Endothelial cell of umbilical vein (primary cell): ENCODE data around the gene KRTAP10-1. TPM values are rescaled to one million over a fixed set of nuclear protein-coding genes. Genes with fewer than 3 reads are reported as not detected.

ENCODE experiments used
- BruUV-seq: library from RNA; stranded (reverse); fragments of 400-500 nt; replicated peaks from 2 replicates; lab custom pipeline; 2021; lab: Mats Ljungman, UMichigan
- CTCF ChIA-PET: fragments of 300-600, 350-600 bp; sonication (Branson Sonifier 250); formaldehyde crosslinking; loops from one replicate; lab custom pipeline; 2021; ENCODE audit warnings: antibody characterized with exemption, inconsistent platforms; lab: Charles Lee
- POLR2A ChIA-PET: fragments of 300-600, 350-600 bp; sonication (Branson Sonifier 250); formaldehyde crosslinking; loops from one replicate; lab custom pipeline; 2021; ENCODE audit warnings: antibody characterized with exemption, inconsistent platforms; lab: Charles Lee
- DNase-seq: peaks from one replicate; pipeline ENCODE4 v3.0.0-alpha.2; 2011; ENCODE audit warnings: low read depth, low spot score
- FAIRE-seq: peaks from 2 replicates; lab custom pipeline; 2011; peaks lifted over from hg19 to GRCh38; lab: Jason Lieb, UNC
- H2AFZ ChIP-seq: 2 replicates; pipeline ENCODE4 v1.6.0; 2012; ENCODE audit warnings: low read depth, low read length, control low read depth, inconsistent platforms
- H3K27ac ChIP-seq: 2 replicates; pipeline ENCODE4 v1.5.1; 2011; ENCODE audit warnings: low read depth, mild to moderate bottlenecking, control low read depth, low read length, moderate library complexity; ENCODE audit not compliant: insufficient read depth
- H3K27me3 ChIP-seq, 2 experiments: 2 replicates each; pipeline versions ENCODE4 v1.6.0 to v1.6.1; 2011; ENCODE audit warnings: low read length in 2 of 2, mixed read lengths in 1 of 2; ENCODE audit not compliant: control insufficient read depth in 2 of 2, insufficient read depth in 2 of 2
- H3K36me3 ChIP-seq, 2 experiments: 2 replicates in 1 of 2; 3 replicates in 1 of 2; pipeline ENCODE4 v1.5.1; 2011; ENCODE audit warnings: low read length in 2 of 2, mild to moderate bottlenecking in 1 of 2, moderate library complexity in 1 of 2; ENCODE audit not compliant: control insufficient read depth in 2 of 2, insufficient read depth in 2 of 2; ENCODE audit errors: extremely low read depth in 1 of 2
- H3K4me1 ChIP-seq: 3 replicates; pipeline ENCODE4 v1.5.1; 2011; ENCODE audit warnings: mild to moderate bottlenecking, low read length; ENCODE audit not compliant: control insufficient read depth, insufficient read depth; ENCODE audit errors: extremely low read depth
- H3K4me2 ChIP-seq: 2 replicates; pipeline ENCODE4 v1.6.1; 2011; ENCODE audit warnings: low read length, control low read depth, mixed read lengths; ENCODE audit not compliant: insufficient read depth
- H3K4me3 ChIP-seq, 3 experiments: fragments of 200-600 bp in 1 of 3; sonication (generic), shearing (Covaris generic) in 1 of 3; replicated peaks in 1 of 3; 2 replicates each; pipeline ENCODE4 v1.5.1; 2011 to 2016; ENCODE audit warnings: control low read depth in 3 of 3, low read length in 3 of 3, mild to moderate bottlenecking in 2 of 3, inconsistent platforms in 1 of 3, low read depth in 1 of 3, moderate library complexity in 1 of 3; ENCODE audit not compliant: insufficient read depth in 1 of 3
- H3K79me2 ChIP-seq: 2 replicates; pipeline ENCODE4 v1.6.0; 2012; ENCODE audit warnings: low read length, inconsistent platforms; ENCODE audit not compliant: control insufficient read depth, insufficient read depth
- H3K9ac ChIP-seq: replicated peaks from 2 replicates; pipeline ENCODE3; 2011; ENCODE audit warnings: low read length, control low read depth; ENCODE audit not compliant: insufficient read depth; ENCODE audit errors: extremely low read depth
- H3K9me1 ChIP-seq: replicated peaks from 3 replicates; pipeline ENCODE4 v1.6.0; 2011; ENCODE audit warnings: mild to moderate bottlenecking, low read length; ENCODE audit not compliant: control insufficient read depth, insufficient read depth; ENCODE audit errors: extremely low read depth
- H3K9me3 ChIP-seq: replicated peaks from 2 replicates; pipeline ENCODE4 v1.5.1; 2012; ENCODE audit warnings: low read length, inconsistent platforms; ENCODE audit not compliant: control insufficient read depth, insufficient read depth
- H4K20me1 ChIP-seq: replicated peaks from 2 replicates; pipeline ENCODE3; 2011; ENCODE audit warnings: mild to moderate bottlenecking, low read length; ENCODE audit not compliant: control insufficient read depth, insufficient read depth; ENCODE audit errors: extremely low read depth
- EZH2 ChIP-seq: IDR thresholded peaks from 2 replicates; pipeline ENCODE4 v1.6.1; 2012; ENCODE audit warnings: borderline replicate concordance, low read depth, mild to moderate bottlenecking, moderate library complexity, low read length, inconsistent platforms; ENCODE audit not compliant: severe bottlenecking
- FOS ChIP-seq: IDR thresholded peaks from 2 replicates; pipeline ENCODE4 v1.6.1; 2011; ENCODE audit warnings: mild to moderate bottlenecking, low read length, moderate library complexity, borderline replicate concordance; ENCODE audit not compliant: insufficient read depth
- GATA2 ChIP-seq: IDR thresholded peaks from 2 replicates; pipeline ENCODE4 v1.7.0; 2011; ENCODE audit warnings: low read depth, mild to moderate bottlenecking, moderate library complexity, mixed read lengths, low read length; ENCODE audit not compliant: insufficient read length, insufficient read depth
- JUN ChIP-seq: IDR thresholded peaks from 2 replicates; pipeline ENCODE4 v1.6.1; 2011; ENCODE audit warnings: borderline replicate concordance, low read depth; ENCODE audit not compliant: insufficient read length, insufficient read depth
- MAX ChIP-seq: IDR thresholded peaks from 2 replicates; pipeline ENCODE4 v1.6.1; 2011; ENCODE audit not compliant: insufficient read depth, insufficient read length
- MYC ChIP-seq: IDR thresholded peaks from one replicate; pipeline ENCODE4 v1.6.1; 2011; ENCODE audit warnings: mild to moderate bottlenecking, low read depth, low read length
- POLR2A ChIP-seq: IDR thresholded peaks from 2 replicates; pipeline ENCODE4 v1.6.1; 2012; ENCODE audit warnings: low read depth, mild to moderate bottlenecking, control low read depth, low read length
- POLR2AphosphoS5 ChIP-seq: IDR thresholded peaks from 2 replicates; pipeline ENCODE4 v1.6.1; 2012; ENCODE audit warnings: low read depth, mild to moderate bottlenecking, control low read depth, low read length, moderate library complexity; ENCODE audit not compliant: insufficient read depth
- dilution Hi-C: fragments of 300-500 bp; cut with MboI; formaldehyde crosslinking; loops from one replicate; pipeline ENCODE4 v1.15.0; 2019; ENCODE audit warnings: low sequenced_read_pairs; ENCODE audit not compliant: extremely low pct_ligation_motif_present
- intact Hi-C: fragments of 100-400 bp; cut with micrococcal nuclease; formaldehyde crosslinking; loops from one replicate; pipeline ENCODE4 v1.10.0; 2022
- polyA plus RNA-seq, 4 experiments: library from polyadenylated mRNA; depleted of rRNA in 3 of 4; stranded (reverse) in 3 of 4; unstranded in 1 of 4; fragments of >200 nt; gene quantifications; 2 replicates each; pipeline versions ENCODE4 v1.2.1 to v1.2.3, GENCODE V29; 2011 to 2012; ENCODE audit warnings: missing spikeins in 1 of 4
- total RNA-seq: library from RNA; stranded (reverse); gene quantifications from 2 replicates; pipeline ENCODE4 v1.2.3, GENCODE V29; 2021
- TF ChIP-seq, protein P1 (sequence below), 2 donors: IDR thresholded peaks; 1 replicate in 1 of 2; 2 replicates in 1 of 2; pipeline ENCODE4 v1.5.1; 2011; ENCODE audit warnings: low read length in 2 of 2, mild to moderate bottlenecking in 2 of 2, moderate library complexity in 2 of 2, control low read depth in 1 of 2, inconsistent platforms in 1 of 2, low read depth in 1 of 2; ENCODE audit not compliant: insufficient read depth in 1 of 2; ENCODE audit errors: extremely low read depth in 1 of 2

KRTAP10-1 gene
- total and polyA plus RNA-seq, 2 donors (not counting 3 experiments of a cell fraction or from before 2014, with no cell fraction given) = not detected

DNA sequence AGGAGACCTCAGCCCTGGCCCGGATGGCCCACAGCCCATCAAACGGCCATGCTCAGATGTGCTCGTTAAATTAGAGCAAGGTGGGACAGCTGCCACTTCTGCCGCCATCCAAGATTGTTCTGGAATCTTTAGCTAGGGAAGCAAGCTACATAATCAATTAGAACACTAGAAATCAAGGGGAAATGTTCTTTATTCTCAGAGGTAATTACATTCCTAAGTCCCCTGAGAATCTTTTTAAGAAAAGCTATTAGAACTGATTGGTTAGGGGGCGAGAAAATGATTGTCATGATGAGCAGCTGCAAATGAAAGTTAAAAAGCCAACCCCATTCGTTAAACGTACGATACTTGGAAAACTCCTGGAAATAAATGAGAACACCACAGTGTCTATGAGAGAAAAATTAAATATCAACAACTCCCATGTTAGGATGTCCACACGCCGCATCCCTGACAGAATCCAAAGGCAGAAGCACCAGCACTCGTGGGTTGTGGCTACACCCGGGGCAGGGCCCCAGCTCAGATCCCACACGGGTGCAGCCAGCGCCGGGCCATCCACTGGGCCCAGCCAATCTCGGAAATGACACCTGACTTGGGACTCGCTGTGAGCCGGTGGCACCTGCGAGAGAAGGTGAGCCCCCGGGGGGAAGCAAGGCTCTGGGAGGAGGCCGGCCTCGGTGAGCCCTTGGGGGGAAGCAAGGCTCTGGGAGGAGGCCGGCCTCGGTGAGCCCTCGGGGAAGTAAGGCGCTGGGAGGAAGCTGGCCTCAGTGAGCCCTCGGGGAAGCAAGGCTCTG is 37.6 kb downstream of the KRTAP10-1 start:
- Histone ChIP-seq H3K4me2 (no peak overlapping the region), H3K9me3 (no peaks in the 10 kb centered on the region), H2AFZ (no peak overlapping the region), H3K27ac (no peak overlapping the region), H3K36me3 (no peaks in the 10 kb centered on the region), H3K27me3 (no peaks in the 10 kb centered on the region), H3K79me2 (no peaks in the 10 kb centered on the region), H3K4me3 (no peak overlapping the region), H3K9ac (no peak overlapping the region), H4K20me1 (no peaks in the 10 kb centered on the region), H3K9me1 (no peaks in the 10 kb centered on the region), H3K4me1 (no peaks in the 10 kb centered on the region)
- dilution Hi-C loops (no loop called here), intact Hi-C loops (no loop called here)
- TF ChIP-seq FOS (no peak), MAX (no peak), JUN (no peak), MYC (no peak), EZH2 (no peak), POLR2A (no peak), GATA2 (no peak), POLR2AphosphoS5 (no peak)
- TF ChIP-seq, protein P1, sequence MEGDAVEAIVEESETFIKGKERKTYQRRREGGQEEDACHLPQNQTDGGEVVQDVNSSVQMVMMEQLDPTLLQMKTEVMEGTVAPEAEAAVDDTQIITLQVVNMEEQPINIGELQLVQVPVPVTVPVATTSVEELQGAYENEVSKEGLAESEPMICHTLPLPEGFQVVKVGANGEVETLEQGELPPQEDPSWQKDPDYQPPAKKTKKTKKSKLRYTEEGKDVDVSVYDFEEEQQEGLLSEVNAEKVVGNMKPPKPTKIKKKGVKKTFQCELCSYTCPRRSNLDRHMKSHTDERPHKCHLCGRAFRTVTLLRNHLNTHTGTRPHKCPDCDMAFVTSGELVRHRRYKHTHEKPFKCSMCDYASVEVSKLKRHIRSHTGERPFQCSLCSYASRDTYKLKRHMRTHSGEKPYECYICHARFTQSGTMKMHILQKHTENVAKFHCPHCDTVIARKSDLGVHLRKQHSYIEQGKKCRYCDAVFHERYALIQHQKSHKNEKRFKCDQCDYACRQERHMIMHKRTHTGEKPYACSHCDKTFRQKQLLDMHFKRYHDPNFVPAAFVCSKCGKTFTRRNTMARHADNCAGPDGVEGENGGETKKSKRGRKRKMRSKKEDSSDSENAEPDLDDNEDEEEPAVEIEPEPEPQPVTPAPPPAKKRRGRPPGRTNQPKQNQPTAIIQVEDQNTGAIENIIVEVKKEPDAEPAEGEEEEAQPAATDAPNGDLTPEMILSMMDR (IDR thresholded peaks at IDR 0.05; ENCODE audit: extremely low read depth in 1 of 2, insufficient read depth in 1 of 2, low read depth in 1 of 2, low read length in 2 of 2) = no peak
- POLR2A ChIA-PET = interaction anchor here (0.6 kb wide), 1 partner anchor 29 kb away, joined by 3 read pairs; no protein-coding TSS in a partner anchor
- no peak for DNase-seq
- CTCF ChIA-PET = interaction anchor here (0.6 to 1.5 kb wide), 4 partner anchors 8 to 291 kb away, joined by 4 to 8 read pairs (median 4); no protein-coding TSS in a partner anchor
- FAIRE-seq = no peak
- BruUV-seq = no TSS peak
